Neural progenitor cell (in vitro differentiated cells): Measurements from ENCODE around the gene MESP2. TPM values are rescaled to one million over a fixed set of nuclear protein-coding genes. Genes with fewer than 3 reads are reported as not detected.
A peak's percentile ranks its signal among the peaks of the same experiment; 100 is the strongest.

Experiments
- DNase-seq: peaks from one replicate; pipeline ENCODE4 v3.0.0-alpha.2; 2016; ENCODE audit warnings: low spot score
- H2AFZ ChIP-seq: fragments of 200-600 bp; sonication (generic); replicated peaks from 2 replicates; pipeline ENCODE4 v1.6.1; 2016; ENCODE audit warnings: antibody characterized with exemption
- H3F3A ChIP-seq: fragments of 200-600 bp; sonication (generic); 2 replicates; pipeline ENCODE4 v1.6.1; 2016; ENCODE audit warnings: antibody characterized with exemption, low read depth
- H3K27ac ChIP-seq: fragments of 200-600 bp; sonication (generic); 2 replicates; pipeline ENCODE4 v1.5.1; 2016; ENCODE audit warnings: mild to moderate bottlenecking
- H3K27me3 ChIP-seq: fragments of 200-600 bp; sonication (generic); 2 replicates; pipeline ENCODE4 v1.6.1; 2016; ENCODE audit warnings: mild to moderate bottlenecking, moderate library complexity
- H3K36me3 ChIP-seq: fragments of 200-600 bp; sonication (generic); 2 replicates; pipeline ENCODE4 v1.5.1; 2016
- H3K4me1 ChIP-seq: fragments of 200-600 bp; sonication (generic); 2 replicates; pipeline ENCODE4 v1.6.1; 2016; ENCODE audit warnings: mixed run types
- H3K4me2 ChIP-seq: fragments of 200-600 bp; sonication (generic); 2 replicates; pipeline ENCODE4 v1.6.1; 2016
- H3K4me3 ChIP-seq: fragments of 200-600 bp; sonication (generic); 2 replicates; pipeline ENCODE4 v1.5.1; 2016
- H3K79me2 ChIP-seq: fragments of 200-600 bp; sonication (generic); 2 replicates; pipeline ENCODE4 v1.6.1; 2016; ENCODE audit warnings: low read depth
- H3K9ac ChIP-seq: fragments of 200-600 bp; sonication (generic); 2 replicates; pipeline ENCODE4 v1.6.1; 2016
- H3K9me3 ChIP-seq: fragments of 200-600 bp; sonication (generic); 2 replicates; pipeline ENCODE4 v1.5.1; 2016; ENCODE audit warnings: low read depth
- H4K20me1 ChIP-seq: fragments of 200-600 bp; sonication (generic); 2 replicates; pipeline ENCODE4 v1.6.1; 2016; ENCODE audit warnings: low read depth
- H3K27ac Mint-ChIP-seq: 3 replicates; pipeline ENCODE4 v1.8.0; 2021; ENCODE audit warnings: mixed read lengths
- H3K27me3 Mint-ChIP-seq: 2 replicates; pipeline ENCODE4 v1.8.0; 2022; ENCODE audit warnings: low read depth, mild to moderate bottlenecking, inconsistent platforms, moderate library complexity, mixed read lengths; ENCODE audit not compliant: insufficient read depth
- H3K36me3 Mint-ChIP-seq: 3 replicates; pipeline ENCODE4 v1.8.0; 2021; ENCODE audit warnings: mixed read lengths
- H3K4me1 Mint-ChIP-seq: 3 replicates; pipeline ENCODE4 v1.8.0; 2021; ENCODE audit warnings: mixed read lengths
- H3K4me3 Mint-ChIP-seq: 3 replicates; pipeline ENCODE4 v1.8.0; 2021; ENCODE audit warnings: mild to moderate bottlenecking, moderate library complexity, mixed read lengths
- H3K9me3 Mint-ChIP-seq: 3 replicates; pipeline ENCODE4 v1.8.0; 2020; ENCODE audit warnings: mixed read lengths
- CTCF ChIP-seq: fragments of 200-600 bp; sonication (generic); IDR thresholded peaks from 2 replicates; pipeline ENCODE4 v1.5.1; 2017; ENCODE audit warnings: antibody characterized with exemption, mild to moderate bottlenecking
- EZH2 ChIP-seq: fragments of 200-600 bp; sonication (generic); IDR thresholded peaks from 2 replicates; pipeline ENCODE4 v1.6.1; 2017; ENCODE audit warnings: antibody characterized with exemption, mild to moderate bottlenecking, moderate library complexity
- EZH2phosphoT487 ChIP-seq: fragments of 200-600 bp; sonication (generic); IDR thresholded peaks from 2 replicates; pipeline ENCODE4 v1.6.1; 2017; ENCODE audit warnings: antibody characterized with exemption
- total RNA-seq: library from RNA; depleted of rRNA; stranded (reverse); fragments of >200 nt; gene quantifications from 2 replicates; pipeline ENCODE4 v1.2.3, GENCODE V29; 2015; ENCODE audit warnings: low replicate concordance

Gene MESP2
- total RNA-seq, 1 donor from 2014 or later, result not detected

DNA sequence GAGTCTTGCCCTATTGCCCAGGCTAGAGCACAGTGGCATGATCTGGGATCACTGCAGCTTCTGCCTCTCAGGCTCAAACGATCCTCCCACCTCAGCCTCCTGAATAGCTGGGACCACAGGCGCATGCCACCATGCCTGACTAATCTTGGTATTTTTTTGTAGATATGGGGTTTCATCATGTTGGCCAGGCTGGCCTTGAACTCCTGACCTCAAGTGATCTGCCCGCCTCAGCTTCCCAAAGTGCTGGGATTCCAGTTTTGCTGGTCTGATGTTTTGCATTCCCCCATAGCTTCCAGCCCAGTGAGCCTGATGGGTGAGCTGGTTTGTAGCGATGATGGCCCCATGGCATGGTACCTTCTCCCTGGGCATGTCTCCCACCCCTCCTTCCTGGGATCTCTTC is 20.4 kb upstream of the MESP2 start:
- H3K4me1 ChIP-seq, result no peaks in the 10 kb centered on the region
- no peaks in the 10 kb centered on the region for H3F3A ChIP-seq
- peaks cover 46% of the 10 kb centered on the region for H3K27me3 ChIP-seq
- Mint-ChIP-seq H3K27me3 (peaks cover 11% of the 10 kb centered on the region), H3K4me3 (no peak overlapping the region), H3K4me1 (no peaks in the 10 kb centered on the region), H3K27ac (no peak overlapping the region), H3K9me3 (no peaks in the 10 kb centered on the region), H3K36me3 (no peaks in the 10 kb centered on the region)
- no peaks in the 10 kb centered on the region for H3K79me2 ChIP-seq
- H3K36me3 ChIP-seq, result no peaks in the 10 kb centered on the region
- no peaks in the 10 kb centered on the region for H4K20me1 ChIP-seq
- TF ChIP-seq CTCF (no peak), EZH2phosphoT487 (no peak), EZH2 (no peak)
- DNase-seq, result no peak
- no peak overlapping the region for H2AFZ ChIP-seq
- H3K4me2 ChIP-seq, result no peak overlapping the region
- no peak overlapping the region for H3K4me3 ChIP-seq
- H3K9me3 ChIP-seq, result no peaks in the 10 kb centered on the region
- no peak overlapping the region for H3K9ac ChIP-seq
- no peak overlapping the region for H3K27ac ChIP-seq

DNA sequence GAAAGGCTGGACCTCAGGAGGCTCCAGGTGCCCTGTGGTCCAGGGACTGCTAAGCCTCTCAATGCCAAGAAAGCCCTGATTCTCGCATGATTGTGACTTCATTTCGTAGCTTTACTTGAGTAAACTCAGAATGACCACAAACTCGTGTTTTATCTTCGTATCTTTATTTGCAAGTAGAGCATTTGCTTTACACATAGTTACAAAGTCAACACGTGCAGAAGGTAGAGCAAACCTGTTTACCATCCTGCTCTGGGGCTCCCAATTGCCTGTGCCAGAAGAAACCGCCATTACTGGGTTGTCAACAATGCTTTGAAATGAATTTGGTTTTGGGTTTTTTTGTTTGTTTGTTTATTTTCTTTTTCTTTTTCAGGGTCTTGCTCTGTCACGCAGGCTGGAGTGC is 19.2 kb upstream of the MESP2 start:
- Histone ChIP-seq H3K4me3 (no peak overlapping the region), H4K20me1 (no peaks in the 10 kb centered on the region), H3K27ac (no peak overlapping the region), H3K9me3 (no peaks in the 10 kb centered on the region), H2AFZ (no peak overlapping the region), H3K4me2 (no peak overlapping the region), H3K79me2 (no peaks in the 10 kb centered on the region), H3K27me3 (peaks cover 34% of the 10 kb centered on the region), H3K36me3 (no peaks in the 10 kb centered on the region), H3F3A (no peaks in the 10 kb centered on the region), H3K9ac (no peak overlapping the region), H3K4me1 (no peaks in the 10 kb centered on the region)
- H3K4me3 Mint-ChIP-seq, result no peak overlapping the region
- H3K27me3 Mint-ChIP-seq, result peaks cover 8% of the 10 kb centered on the region
- H3K9me3 Mint-ChIP-seq, result no peaks in the 10 kb centered on the region
- no peak for DNase-seq
- no peak overlapping the region for H3K27ac Mint-ChIP-seq
- no peak for TF ChIP-seq EZH2
- TF ChIP-seq CTCF, result no peak
- TF ChIP-seq EZH2phosphoT487, result no peak
- no peaks in the 10 kb centered on the region for H3K36me3 Mint-ChIP-seq
- no peaks in the 10 kb centered on the region for H3K4me1 Mint-ChIP-seq

DNA sequence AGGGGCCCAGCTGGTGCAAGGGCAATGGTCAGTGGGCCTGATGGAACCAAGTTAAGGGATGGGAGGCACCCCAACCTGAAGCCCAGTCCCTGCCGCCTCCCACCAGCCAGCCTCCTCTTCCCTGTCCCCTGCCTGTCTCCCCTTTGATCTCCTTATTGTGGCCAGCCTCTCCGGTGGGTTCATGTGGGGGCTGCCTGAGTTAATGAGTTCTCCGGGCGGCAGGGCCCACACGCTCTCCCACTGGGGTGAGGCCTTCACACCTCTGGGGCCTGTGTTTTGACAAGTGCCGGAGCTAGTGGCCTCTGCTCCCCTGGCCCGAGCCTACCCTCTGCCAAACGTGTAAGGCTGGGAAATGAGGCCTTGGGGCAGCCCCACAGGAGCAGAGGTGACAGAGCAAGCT is 17.8 kb upstream of the MESP2 start:
- no peak for DNase-seq
- H3K27me3 ChIP-seq, result peaks cover 22% of the 10 kb centered on the region
- no peaks in the 10 kb centered on the region for H3F3A ChIP-seq
- H3K4me1 ChIP-seq, result no peaks in the 10 kb centered on the region
- H3K79me2 ChIP-seq, result no peaks in the 10 kb centered on the region
- H3K4me3 ChIP-seq, result no peak overlapping the region
- no peak overlapping the region for H3K4me2 ChIP-seq
- no peaks in the 10 kb centered on the region for H3K9me3 Mint-ChIP-seq
- no peak for TF ChIP-seq EZH2phosphoT487
- TF ChIP-seq CTCF, result no peak
- no peak for TF ChIP-seq EZH2
- H3K36me3 Mint-ChIP-seq, result no peaks in the 10 kb centered on the region
- H3K27ac ChIP-seq, result no peak overlapping the region
- H3K4me3 Mint-ChIP-seq, result no peak overlapping the region
- no peak overlapping the region for H3K9ac ChIP-seq
- H3K4me1 Mint-ChIP-seq, result no peaks in the 10 kb centered on the region
- H3K36me3 ChIP-seq, result no peaks in the 10 kb centered on the region
- no peak overlapping the region for H2AFZ ChIP-seq
- H4K20me1 ChIP-seq, result no peaks in the 10 kb centered on the region
- no peaks in the 10 kb centered on the region for H3K9me3 ChIP-seq
- H3K27ac Mint-ChIP-seq, result no peak overlapping the region
- peaks cover 8% of the 10 kb centered on the region for H3K27me3 Mint-ChIP-seq

DNA sequence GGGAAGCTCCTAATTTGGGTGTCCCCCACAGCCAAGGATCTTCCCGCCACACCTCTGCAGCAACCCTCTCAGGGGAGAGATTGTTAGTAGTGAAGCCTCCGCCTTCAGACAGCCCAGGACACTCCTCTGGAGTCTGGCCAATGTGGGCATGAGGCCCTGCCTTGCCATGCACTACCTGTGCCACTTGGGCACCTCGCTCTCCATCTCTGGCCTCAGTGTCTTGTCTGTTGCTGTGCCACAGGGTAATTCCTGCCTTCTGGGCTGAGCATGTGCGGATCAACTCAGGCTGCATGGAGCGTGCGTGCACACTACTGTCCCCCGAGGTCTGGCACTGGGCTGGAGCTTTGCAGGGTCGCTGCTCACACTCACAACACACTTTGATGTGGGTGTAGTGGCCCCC is 17.2 kb upstream of the MESP2 start:
- H3K27ac ChIP-seq, result no peak overlapping the region
- H3K27me3 ChIP-seq, result peaks cover 16% of the 10 kb centered on the region
- H3F3A ChIP-seq, result no peaks in the 10 kb centered on the region
- no peaks in the 10 kb centered on the region for H4K20me1 ChIP-seq
- DNase-seq, result no peak
- H2AFZ ChIP-seq, result no peak overlapping the region
- H3K4me1 Mint-ChIP-seq, result no peaks in the 10 kb centered on the region
- H3K79me2 ChIP-seq, result no peaks in the 10 kb centered on the region
- peaks cover 8% of the 10 kb centered on the region for H3K27me3 Mint-ChIP-seq
- no peak overlapping the region for H3K9ac ChIP-seq
- TF ChIP-seq CTCF (no peak), EZH2 (no peak), EZH2phosphoT487 (no peak)
- no peak overlapping the region for H3K4me2 ChIP-seq
- no peaks in the 10 kb centered on the region for H3K36me3 ChIP-seq
- no peaks in the 10 kb centered on the region for H3K4me1 ChIP-seq
- H3K4me3 Mint-ChIP-seq, result no peak overlapping the region
- H3K4me3 ChIP-seq, result no peak overlapping the region
- H3K27ac Mint-ChIP-seq, result peak overlapping the region; percentile 12
- H3K36me3 Mint-ChIP-seq, result no peaks in the 10 kb centered on the region
- no peaks in the 10 kb centered on the region for H3K9me3 Mint-ChIP-seq
- no peaks in the 10 kb centered on the region for H3K9me3 ChIP-seq
